ENCODE results near the gene RCAN1.

Gene RCAN1

GRCh38 chr21:34519694-34520093 is 95.2 kb downstream of the RCAN1 start:
- no peak for DNase-seq (ENCODE audit: extremely low read depth, low read depth)
- no peak for TF ChIP-seq CTCF (IDR thresholded peaks at IDR 0.05; ENCODE audit: low read depth, low read length)

- DNase-seq (ENCODE audit: extremely low read depth, low read depth) = no peak
- no peak for TF ChIP-seq CTCF (IDR thresholded peaks at IDR 0.05; ENCODE audit: low read depth, low read length)
Observed at GRCh38 chr21:34519016-34519415, 95.9 kb downstream of the RCAN1 start.

GRCh38 chr21:34518301-34518700 is 96.6 kb downstream of the RCAN1 start:
- no peak for TF ChIP-seq CTCF (IDR thresholded peaks at IDR 0.05; ENCODE audit: low read depth, low read length)

GRCh38 chr21:34517491-34518245 is 97.2 kb downstream of the RCAN1 start:
- no peak for DNase-seq (ENCODE audit: extremely low read depth, low read depth)
- no peak for TF ChIP-seq CTCF (IDR thresholded peaks at IDR 0.05; ENCODE audit: low read depth, low read length)

More at GRCh38 chr21:34518301-34518700, 96.6 kb downstream of the RCAN1 start:
- DNase-seq (ENCODE audit: extremely low read depth, low read depth) = no peak

GRCh38 chr21:34517039-34517438 is 97.9 kb downstream of the RCAN1 start:
- TF ChIP-seq CTCF (IDR thresholded peaks at IDR 0.05; ENCODE audit: low read depth, low read length) = no peak
- DNase-seq (ENCODE audit: extremely low read depth, low read depth) = no peak

GRCh38 chr21:34514576-34515115 is 100.3 kb downstream of the RCAN1 start:
- DNase-seq (ENCODE audit: extremely low read depth, low read depth) = no peak
- no peak for TF ChIP-seq CTCF (IDR thresholded peaks at IDR 0.05; ENCODE audit: low read depth, low read length)

- DNase-seq (ENCODE audit: extremely low read depth, low read depth) = no peak
- TF ChIP-seq CTCF (IDR thresholded peaks at IDR 0.05; ENCODE audit: low read depth, low read length) = no peak
Observed at GRCh38 chr21:34513129-34513675, 101.7 kb downstream of the RCAN1 start.

Data from AG09319 (cell line).